HG02571 (cell line): ENCODE results near the gene LRRC1.
"Not testable (repeated sequence)": the region's sequence is repeated elsewhere in the genome, so short reads cannot be mapped to it uniquely, and the experiment has no call there.

Source experiments
- ATAC-seq: cut with Tn5 transposase; IDR thresholded peaks from one replicate; pipeline ENCODE4 v1.9.1; 2021; ENCODE audit warnings: mild to moderate bottlenecking, moderate library complexity; ENCODE audit not compliant: unreplicated experiment

The LRRC1 gene

GRCh38 chr6:53792016-53792415, 2.8 kb upstream of the LRRC1 start:
- ATAC-seq = no peak

- ATAC-seq = no peak
Observed at GRCh38 chr6:53792973-53793317, 1.9 kb upstream of the LRRC1 start.

- ATAC-seq = peak; percentile 24
Observed at GRCh38 chr6:53793318-53794136, 1.3 kb upstream of the LRRC1 start.

GRCh38 chr6:53794137-53794719, 577 bp upstream of the LRRC1 start:
- peak; percentile 37 for ATAC-seq

GRCh38 chr6:53795340-53795701, 516 bp downstream of the LRRC1 start:
- ATAC-seq = peak; percentile 15

GRCh38 chr6:53795702-53796450, 1.1 kb downstream of the LRRC1 start:
- no peak for ATAC-seq

- no peak for ATAC-seq
Observed at GRCh38 chr6:53796451-53796780, 1.6 kb downstream of the LRRC1 start.

GRCh38 chr6:53796791-53797190, 2.0 kb downstream of the LRRC1 start:
- ATAC-seq = no peak

GRCh38 chr6:53797304-53797703, 2.5 kb downstream of the LRRC1 start:
- ATAC-seq = no peak

- no peak for ATAC-seq
Observed at GRCh38 chr6:53799340-53799739, 4.5 kb downstream of the LRRC1 start.

- no peak for ATAC-seq
Observed at GRCh38 chr6:53801022-53801421, 6.2 kb downstream of the LRRC1 start.

- no peak for ATAC-seq
Observed at GRCh38 chr6:53802582-53802981, 7.8 kb downstream of the LRRC1 start.

- ATAC-seq = no peak
Observed at GRCh38 chr6:53803081-53803860, 8.5 kb downstream of the LRRC1 start.

GRCh38 chr6:53805016-53805415, 10.2 kb downstream of the LRRC1 start:
- ATAC-seq = no peak

- ATAC-seq = no peak
Observed at GRCh38 chr6:53805725-53806124, 10.9 kb downstream of the LRRC1 start.

GRCh38 chr6:53807606-53808005, 12.8 kb downstream of the LRRC1 start:
- not testable (repeated sequence) for ATAC-seq

- no peak for ATAC-seq
Observed at GRCh38 chr6:53808302-53808881, 13.6 kb downstream of the LRRC1 start.

GRCh38 chr6:53809691-53810090, 14.9 kb downstream of the LRRC1 start:
- ATAC-seq = no peak

- ATAC-seq = peak; percentile 73
Observed at GRCh38 chr6:53811082-53811481, 16.3 kb downstream of the LRRC1 start.

- ATAC-seq = no peak
Observed at GRCh38 chr6:53811746-53812145, 16.9 kb downstream of the LRRC1 start.

GRCh38 chr6:53813096-53813495, 18.3 kb downstream of the LRRC1 start:
- no peak for ATAC-seq
